AG09319 (cell line): Measurements from ENCODE around the gene FXYD3.

Experiments used
- DNase-seq: peaks from one replicate; pipeline ENCODE4 v3.0.0-alpha.2; 2010; ENCODE audit warnings: low read depth; ENCODE audit errors: extremely low read depth
- TF ChIP-seq, protein P1 (sequence below): IDR thresholded peaks from 2 replicates; pipeline ENCODE4 v1.5.1; 2011; ENCODE audit warnings: low read depth, mild to moderate bottlenecking, inconsistent platforms, low read length, moderate library complexity

Gene FXYD3

DNA sequence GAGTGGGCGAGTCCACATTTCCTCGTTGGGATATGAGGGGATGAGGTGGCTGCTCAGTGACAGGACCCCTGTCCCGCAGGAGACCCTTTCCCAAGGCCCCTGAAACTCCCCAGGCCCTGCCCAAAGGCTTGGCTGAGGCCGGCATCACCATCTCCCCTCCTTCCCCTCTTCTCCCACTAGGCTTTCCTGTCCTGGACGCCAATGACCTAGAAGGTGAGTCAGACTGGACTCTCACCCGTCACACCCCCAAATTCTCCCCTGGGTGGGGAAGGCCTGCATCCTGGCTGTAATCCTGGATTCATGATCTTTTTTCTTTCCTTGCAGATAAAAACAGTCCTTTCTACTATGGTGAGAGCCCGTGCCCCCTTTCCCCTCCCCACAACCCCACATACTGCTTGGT, 5.3 kb downstream of the FXYD3 start:
- TF ChIP-seq, protein P1, sequence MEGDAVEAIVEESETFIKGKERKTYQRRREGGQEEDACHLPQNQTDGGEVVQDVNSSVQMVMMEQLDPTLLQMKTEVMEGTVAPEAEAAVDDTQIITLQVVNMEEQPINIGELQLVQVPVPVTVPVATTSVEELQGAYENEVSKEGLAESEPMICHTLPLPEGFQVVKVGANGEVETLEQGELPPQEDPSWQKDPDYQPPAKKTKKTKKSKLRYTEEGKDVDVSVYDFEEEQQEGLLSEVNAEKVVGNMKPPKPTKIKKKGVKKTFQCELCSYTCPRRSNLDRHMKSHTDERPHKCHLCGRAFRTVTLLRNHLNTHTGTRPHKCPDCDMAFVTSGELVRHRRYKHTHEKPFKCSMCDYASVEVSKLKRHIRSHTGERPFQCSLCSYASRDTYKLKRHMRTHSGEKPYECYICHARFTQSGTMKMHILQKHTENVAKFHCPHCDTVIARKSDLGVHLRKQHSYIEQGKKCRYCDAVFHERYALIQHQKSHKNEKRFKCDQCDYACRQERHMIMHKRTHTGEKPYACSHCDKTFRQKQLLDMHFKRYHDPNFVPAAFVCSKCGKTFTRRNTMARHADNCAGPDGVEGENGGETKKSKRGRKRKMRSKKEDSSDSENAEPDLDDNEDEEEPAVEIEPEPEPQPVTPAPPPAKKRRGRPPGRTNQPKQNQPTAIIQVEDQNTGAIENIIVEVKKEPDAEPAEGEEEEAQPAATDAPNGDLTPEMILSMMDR = no peak
- DNase-seq = no peak

DNA sequence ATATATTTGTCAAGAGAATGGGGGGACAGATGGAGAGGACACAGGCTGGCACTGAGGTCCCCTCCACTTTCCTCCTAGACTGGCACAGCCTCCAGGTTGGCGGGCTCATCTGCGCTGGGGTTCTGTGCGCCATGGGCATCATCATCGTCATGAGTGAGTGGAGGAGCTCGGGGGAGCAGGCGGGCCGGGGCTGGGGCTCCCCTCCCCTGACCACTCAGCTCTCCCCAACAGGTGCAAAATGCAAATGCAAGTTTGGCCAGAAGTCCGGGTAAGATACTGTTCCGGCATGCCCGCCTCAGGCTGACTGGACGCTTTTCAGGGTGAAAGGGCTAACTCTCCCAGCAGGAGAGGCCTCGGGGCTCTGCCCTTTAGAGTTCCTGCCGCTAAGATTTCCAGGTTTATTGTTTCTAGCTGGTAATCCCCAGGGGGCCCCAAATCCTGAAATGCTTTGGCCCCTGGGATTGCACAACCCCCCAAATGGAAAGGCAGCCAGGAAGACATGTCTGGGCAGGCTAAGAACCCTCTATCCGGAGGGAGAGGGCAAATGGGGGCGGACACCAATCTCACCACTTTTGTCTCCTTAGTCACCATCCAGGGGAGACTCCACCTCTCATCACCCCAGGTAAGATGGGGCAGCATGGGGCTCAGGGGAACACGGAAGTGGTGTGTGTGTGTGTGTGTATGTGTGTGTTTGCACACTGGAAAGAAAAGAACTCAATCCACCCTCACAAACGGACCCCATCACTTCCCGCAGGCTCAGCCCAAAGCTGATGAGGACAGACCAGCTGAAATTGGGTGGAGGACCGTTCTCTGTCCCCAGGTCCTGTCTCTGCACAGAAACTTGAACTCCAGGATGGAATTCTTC, 7.3 kb downstream of the FXYD3 start:
- DNase-seq = no peak
- TF ChIP-seq, protein P1 = no peak

DNA sequence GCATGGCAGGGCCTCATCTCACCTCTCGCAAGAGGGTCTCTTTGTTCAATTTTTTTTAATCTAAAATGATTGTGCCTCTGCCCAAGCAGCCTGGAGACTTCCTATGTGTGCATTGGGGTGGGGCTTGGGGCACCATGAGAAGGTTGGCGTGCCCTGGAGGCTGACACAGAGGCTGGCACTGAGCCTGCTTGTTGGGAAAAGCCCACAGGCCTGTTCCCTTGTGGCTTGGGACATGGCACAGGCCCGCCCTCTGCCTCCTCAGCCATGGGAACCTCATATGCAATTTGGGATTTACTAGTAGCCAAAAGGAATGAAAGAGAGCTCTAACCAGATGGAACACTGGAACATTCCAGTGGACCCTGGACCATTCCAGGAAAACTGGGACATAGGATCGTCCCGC, 8.0 kb downstream of the FXYD3 start:
- TF ChIP-seq, protein P1 = no peak
- DNase-seq = no peak

DNA sequence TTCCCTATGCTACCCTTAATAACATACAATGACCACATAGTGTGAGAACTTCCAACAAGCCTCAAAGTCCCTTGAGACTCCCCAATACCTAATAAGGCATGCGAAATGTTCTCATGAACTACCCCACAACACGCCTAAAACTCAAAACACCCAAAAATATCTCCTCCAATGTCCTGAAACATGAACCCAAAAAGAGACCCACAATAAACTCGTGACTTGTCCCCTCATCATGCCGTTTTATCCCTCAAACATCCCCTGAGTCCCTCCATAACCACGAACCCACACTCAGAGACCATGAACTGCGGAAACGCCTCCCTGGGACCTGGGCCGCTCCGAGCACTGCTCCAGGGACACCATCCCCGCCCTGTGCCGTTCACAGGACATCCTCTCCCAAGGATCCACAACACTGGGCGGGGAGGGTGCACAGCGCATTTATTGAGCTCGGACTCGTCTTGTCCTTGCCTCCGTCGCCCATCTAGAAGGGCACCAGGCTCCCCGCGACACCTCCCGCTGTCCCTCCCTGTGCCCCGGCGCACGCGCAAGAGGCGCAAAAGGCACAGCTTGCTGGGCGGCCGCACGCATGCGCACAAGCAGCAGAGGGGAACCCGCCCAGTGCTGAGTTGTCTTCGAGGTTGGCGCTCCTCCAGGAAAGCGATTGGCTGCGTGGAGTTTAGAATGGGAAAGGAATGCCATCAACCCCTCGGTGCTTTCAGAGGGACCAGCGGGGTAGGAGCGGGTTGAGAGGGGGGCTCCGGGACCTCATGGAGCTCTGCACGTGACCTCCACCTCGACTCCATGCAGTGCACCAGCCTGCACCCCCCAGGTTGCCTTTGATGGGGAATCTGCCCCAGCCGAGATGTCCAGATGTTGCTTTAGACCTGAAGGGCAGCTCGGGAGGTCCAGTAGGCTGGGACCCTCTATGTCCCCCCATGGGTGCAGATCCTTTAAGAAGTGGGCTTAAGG, 8.8 kb downstream of the FXYD3 start:
- TF ChIP-seq, protein P1 = no peak
- peak; percentile 81 for DNase-seq

DNA sequence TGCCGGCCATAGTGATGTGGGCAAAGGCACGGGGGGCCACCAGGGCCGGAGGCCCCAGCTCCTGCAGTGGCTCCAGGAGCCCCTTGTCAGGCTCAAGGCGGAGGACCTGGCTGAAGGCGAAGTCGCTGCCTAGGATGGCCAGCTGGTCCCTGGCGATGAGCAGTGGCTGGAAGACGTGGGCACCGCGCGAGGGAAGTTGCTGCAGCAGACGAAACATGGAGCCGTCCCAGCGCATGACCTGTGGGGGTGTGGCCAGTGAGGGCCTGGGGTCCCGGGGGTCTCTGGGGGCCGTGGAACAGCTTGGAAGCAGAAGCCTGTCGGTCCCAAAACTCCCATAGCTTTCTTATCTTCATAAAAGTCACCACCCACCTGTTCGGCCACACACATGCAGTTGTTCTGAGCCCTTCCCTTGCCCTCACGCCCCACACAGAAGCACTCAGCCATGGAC, 9.7 kb downstream of the FXYD3 start:
- TF ChIP-seq, protein P1 = no peak

DNA sequence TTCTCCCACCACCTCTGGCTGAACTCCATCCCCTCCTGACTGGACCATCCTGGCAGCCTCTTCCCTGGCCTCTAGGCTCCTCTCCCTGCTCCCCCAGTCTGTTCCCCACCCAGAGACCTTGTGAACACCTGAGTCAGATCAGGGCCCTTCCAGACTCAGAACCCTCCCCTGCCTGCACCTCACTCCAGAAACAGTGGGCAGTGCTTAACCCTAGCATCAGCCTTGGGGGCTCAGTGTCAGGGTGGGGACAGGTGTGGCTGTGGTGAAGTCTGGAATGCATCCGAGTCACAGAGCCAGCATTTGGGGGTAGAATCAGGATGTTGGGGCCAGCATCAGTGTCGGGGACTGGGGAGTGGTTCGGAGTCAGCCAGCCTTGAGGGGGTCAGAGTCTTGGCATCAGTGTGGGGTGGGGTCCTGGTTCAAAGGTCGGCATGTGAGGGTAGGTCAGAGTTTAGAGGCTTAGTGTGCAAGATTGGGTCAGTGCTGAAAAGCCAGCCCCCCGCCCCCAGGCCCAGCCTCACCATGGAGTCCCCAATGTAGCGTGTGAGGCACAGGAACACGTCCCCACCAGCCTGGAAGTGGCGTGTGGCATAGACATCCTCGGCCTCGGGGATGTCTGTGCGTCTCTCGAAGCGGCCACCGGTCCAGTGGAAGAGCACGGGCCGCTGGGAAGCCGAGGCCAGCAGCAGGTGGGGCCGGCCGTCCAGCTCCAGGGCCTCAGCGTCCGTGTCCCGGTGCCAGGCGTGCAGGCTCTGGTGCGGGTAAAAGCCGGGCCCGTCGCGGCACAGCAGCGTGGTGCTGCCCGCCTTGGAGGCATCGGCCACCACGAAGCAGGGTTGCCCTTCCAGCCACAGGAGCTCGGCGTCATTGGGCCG, 10.4 kb downstream of the FXYD3 start:
- DNase-seq = no peak
- TF ChIP-seq, protein P1 = no peak

More for the DNA sequence above, 9.7 kb downstream of the FXYD3 start:
- DNase-seq = no peak
